ENCODE measurements around the gene CCL25. TPM values are rescaled to one million over a fixed set of nuclear protein-coding genes. Genes with fewer than 3 reads are reported as not detected.

CCL25 gene
- total and polyA plus RNA-seq, 2 of the 13 experiments (the other 11 are each of a cell fraction or from before 2014, with no cell fraction given): not detected

DNA sequence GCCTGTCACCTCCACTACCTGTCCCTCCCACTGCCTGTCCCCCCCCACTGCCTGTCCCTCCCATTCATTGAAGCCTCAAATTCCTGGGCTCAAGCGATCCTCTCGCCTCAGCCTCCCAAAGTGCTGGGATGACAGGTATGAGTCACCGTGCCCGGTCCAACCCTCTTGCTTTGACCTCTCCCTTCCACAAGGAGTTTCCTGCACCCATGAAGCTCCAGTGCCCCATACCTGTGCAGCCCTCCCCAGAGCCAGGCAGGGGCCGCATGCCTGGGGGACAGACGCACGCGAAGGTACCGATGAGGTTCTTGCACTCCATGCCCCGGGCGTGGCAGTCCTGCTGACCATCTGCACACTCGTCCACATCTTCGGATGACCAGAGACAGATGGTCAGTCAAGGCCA, 34.3 kb downstream of the CCL25 start (continued):
- TF ChIP-seq, protein P1, sequence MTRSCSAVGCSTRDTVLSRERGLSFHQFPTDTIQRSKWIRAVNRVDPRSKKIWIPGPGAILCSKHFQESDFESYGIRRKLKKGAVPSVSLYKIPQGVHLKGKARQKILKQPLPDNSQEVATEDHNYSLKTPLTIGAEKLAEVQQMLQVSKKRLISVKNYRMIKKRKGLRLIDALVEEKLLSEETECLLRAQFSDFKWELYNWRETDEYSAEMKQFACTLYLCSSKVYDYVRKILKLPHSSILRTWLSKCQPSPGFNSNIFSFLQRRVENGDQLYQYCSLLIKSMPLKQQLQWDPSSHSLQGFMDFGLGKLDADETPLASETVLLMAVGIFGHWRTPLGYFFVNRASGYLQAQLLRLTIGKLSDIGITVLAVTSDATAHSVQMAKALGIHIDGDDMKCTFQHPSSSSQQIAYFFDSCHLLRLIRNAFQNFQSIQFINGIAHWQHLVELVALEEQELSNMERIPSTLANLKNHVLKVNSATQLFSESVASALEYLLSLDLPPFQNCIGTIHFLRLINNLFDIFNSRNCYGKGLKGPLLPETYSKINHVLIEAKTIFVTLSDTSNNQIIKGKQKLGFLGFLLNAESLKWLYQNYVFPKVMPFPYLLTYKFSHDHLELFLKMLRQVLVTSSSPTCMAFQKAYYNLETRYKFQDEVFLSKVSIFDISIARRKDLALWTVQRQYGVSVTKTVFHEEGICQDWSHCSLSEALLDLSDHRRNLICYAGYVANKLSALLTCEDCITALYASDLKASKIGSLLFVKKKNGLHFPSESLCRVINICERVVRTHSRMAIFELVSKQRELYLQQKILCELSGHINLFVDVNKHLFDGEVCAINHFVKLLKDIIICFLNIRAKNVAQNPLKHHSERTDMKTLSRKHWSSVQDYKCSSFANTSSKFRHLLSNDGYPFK (CRISPR knock-in tag; IDR thresholded peaks at IDR 0.05; ENCODE audit: borderline replicate concordance): no peak
- no peak for TF ChIP-seq ZNF251 (CRISPR knock-in tag; IDR thresholded peaks at IDR 0.05)
- TF ChIP-seq, protein P2, sequence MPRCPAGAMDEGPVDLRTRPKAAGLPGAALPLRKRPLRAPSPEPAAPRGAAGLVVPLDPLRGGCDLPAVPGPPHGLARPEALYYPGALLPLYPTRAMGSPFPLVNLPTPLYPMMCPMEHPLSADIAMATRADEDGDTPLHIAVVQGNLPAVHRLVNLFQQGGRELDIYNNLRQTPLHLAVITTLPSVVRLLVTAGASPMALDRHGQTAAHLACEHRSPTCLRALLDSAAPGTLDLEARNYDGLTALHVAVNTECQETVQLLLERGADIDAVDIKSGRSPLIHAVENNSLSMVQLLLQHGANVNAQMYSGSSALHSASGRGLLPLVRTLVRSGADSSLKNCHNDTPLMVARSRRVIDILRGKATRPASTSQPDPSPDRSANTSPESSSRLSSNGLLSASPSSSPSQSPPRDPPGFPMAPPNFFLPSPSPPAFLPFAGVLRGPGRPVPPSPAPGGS (CRISPR knock-in tag; IDR thresholded peaks at IDR 0.05): 0 out of 2 replicates have a peak, but pooled peaks have one; percentile 35
- peak; percentile 18; the same call in 1 of the 2 replicates for TF ChIP-seq ZNF768 (CRISPR knock-in tag; IDR thresholded peaks at IDR 0.05)
- TF ChIP-seq ZNF274 (CRISPR knock-in tag; IDR thresholded peaks at IDR 0.05): 0 out of 2 replicates have a peak, but pooled peaks have one; percentile 37
- 0 out of 2 replicates have a peak, but pooled peaks have one; percentile 19 for TF ChIP-seq KDM1A (CRISPR knock-in tag; IDR thresholded peaks at IDR 0.05)
- TF ChIP-seq, protein P3, sequence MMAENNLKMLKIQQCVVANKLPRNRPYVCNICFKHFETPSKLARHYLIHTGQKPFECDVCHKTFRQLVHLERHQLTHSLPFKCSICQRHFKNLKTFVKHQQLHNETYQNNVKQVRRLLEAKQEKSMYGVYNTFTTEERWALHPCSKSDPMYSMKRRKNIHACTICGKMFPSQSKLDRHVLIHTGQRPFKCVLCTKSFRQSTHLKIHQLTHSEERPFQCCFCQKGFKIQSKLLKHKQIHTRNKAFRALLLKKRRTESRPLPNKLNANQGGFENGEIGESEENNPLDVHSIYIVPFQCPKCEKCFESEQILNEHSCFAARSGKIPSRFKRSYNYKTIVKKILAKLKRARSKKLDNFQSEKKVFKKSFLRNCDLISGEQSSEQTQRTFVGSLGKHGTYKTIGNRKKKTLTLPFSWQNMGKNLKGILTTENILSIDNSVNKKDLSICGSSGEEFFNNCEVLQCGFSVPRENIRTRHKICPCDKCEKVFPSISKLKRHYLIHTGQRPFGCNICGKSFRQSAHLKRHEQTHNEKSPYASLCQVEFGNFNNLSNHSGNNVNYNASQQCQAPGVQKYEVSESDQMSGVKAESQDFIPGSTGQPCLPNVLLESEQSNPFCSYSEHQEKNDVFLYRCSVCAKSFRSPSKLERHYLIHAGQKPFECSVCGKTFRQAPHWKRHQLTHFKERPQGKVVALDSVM (CRISPR knock-in tag; IDR thresholded peaks at IDR 0.05): peak; percentile 89
- TF ChIP-seq RARA (CRISPR knock-in tag; IDR thresholded peaks at IDR 0.05): no peak
- TF ChIP-seq, protein P4, sequence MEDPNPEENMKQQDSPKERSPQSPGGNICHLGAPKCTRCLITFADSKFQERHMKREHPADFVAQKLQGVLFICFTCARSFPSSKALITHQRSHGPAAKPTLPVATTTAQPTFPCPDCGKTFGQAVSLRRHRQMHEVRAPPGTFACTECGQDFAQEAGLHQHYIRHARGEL (CRISPR knock-in tag; IDR thresholded peaks at IDR 0.05): no peak
- no peak for TF ChIP-seq JUNB (CRISPR knock-in tag; IDR thresholded peaks at IDR 0.05; ENCODE audit: borderline replicate concordance)

All from HepG2 (cell line).